NCI-H1417 (cell line): ENCODE data around the gene ALG1.
"Not testable (repeated sequence)": the region's sequence is repeated elsewhere in the genome, so short reads cannot be mapped to it uniquely, and the experiment has no call there.

Source experiments
- DNase-seq, 3 experiments: peaks; one replicate each; lab custom pipeline; 2025; lab: John Stamatoyannopoulos, UW

ALG1 gene

GRCh38 chr16:5073771-5074170 is 2.1 kb downstream of the ALG1 start:
- not testable (repeated sequence) for DNase-seq

- DNase-seq, result no peak
Measured at GRCh38 chr16:5075637-5076036, 4.0 kb downstream of the ALG1 start.

- no peak for DNase-seq
Measured at GRCh38 chr16:5077304-5077703, 5.7 kb downstream of the ALG1 start.

- DNase-seq, result no peak
Measured at GRCh38 chr16:5078626-5079025, 7.0 kb downstream of the ALG1 start.

GRCh38 chr16:5080461-5080860 is 8.8 kb downstream of the ALG1 start:
- not testable (repeated sequence) for DNase-seq

- DNase-seq, result not testable (repeated sequence)
Measured at GRCh38 chr16:5080996-5081395, 9.4 kb downstream of the ALG1 start.

- DNase-seq, result not testable (repeated sequence)
Measured at GRCh38 chr16:5083646-5084045, 12.0 kb downstream of the ALG1 start.

- DNase-seq, result not testable (repeated sequence)
Measured at GRCh38 chr16:5084099-5084731, 12.6 kb downstream of the ALG1 start.

- peak; percentile 5 to 55 (median 23) for DNase-seq
Measured at GRCh38 chr16:5084802-5085201, 13.2 kb downstream of the ALG1 start.

- not testable (repeated sequence) for DNase-seq
Measured at GRCh38 chr16:5085716-5086115, 14.1 kb downstream of the ALG1 start.

- DNase-seq, result not testable (repeated sequence)
Measured at GRCh38 chr16:5088086-5088790, 16.6 kb downstream of the ALG1 start.

GRCh38 chr16:5088936-5089335 is 17.3 kb downstream of the ALG1 start:
- not testable (repeated sequence) for DNase-seq

- not testable (repeated sequence) for DNase-seq
Measured at GRCh38 chr16:5089911-5090555, 18.4 kb downstream of the ALG1 start.

GRCh38 chr16:5090592-5090991 is 18.9 kb downstream of the ALG1 start:
- not testable (repeated sequence) for DNase-seq

GRCh38 chr16:5093081-5093480 is 21.4 kb downstream of the ALG1 start:
- DNase-seq, result not testable (repeated sequence)

GRCh38 chr16:5093746-5094145 is 22.1 kb downstream of the ALG1 start:
- DNase-seq, result peak in 1 of 3 experiments; percentile 2

- not testable (repeated sequence) for DNase-seq
Measured at GRCh38 chr16:5095145-5095830, 23.6 kb downstream of the ALG1 start.

- not testable (repeated sequence) for DNase-seq
Measured at GRCh38 chr16:5096437-5097060, 24.9 kb downstream of the ALG1 start.

GRCh38 chr16:5097061-5097469 is 25.4 kb downstream of the ALG1 start:
- DNase-seq, result peak in 2 of 3 experiments; percentile 32 to 53

- DNase-seq, result peak; percentile 94 to 99 (median 99)
Measured at GRCh38 chr16:5097470-5098220, 26.0 kb downstream of the ALG1 start, which contains the start of gene EEF2KMT. Gene EEF2KMT (minus strand): TSS chr16:5097795. CDS start chr16:5097739, 56 bp downstream.
